Measurements from ENCODE around the gene MINDY4B. TPM values are rescaled to one million over a fixed set of nuclear protein-coding genes. Genes with fewer than 3 reads are reported as not detected.

Gene MINDY4B
- total RNA-seq, 6 experiments from 2014 or later, result not detected

GRCh38 chr3:150898046-150898754 is 7.0 kb downstream of the MINDY4B start:
- DNase-seq, result no peak
- no peaks in the 10 kb centered on the region for H3K9me3 ChIP-seq
- H3K4me1 ChIP-seq, result no peaks in the 10 kb centered on the region
- ATAC-seq, result no peak
- WGBS (ENCODE audit: insufficient coverage, low coverage, low lambda C conversion rate, missing lambda C conversion rate), result 64% methylated on average over 3 of the region's 3 CpGs
- H3K4me3 ChIP-seq, result no peak overlapping the region
- no peaks in the 10 kb centered on the region for H3K36me3 ChIP-seq
- intact Hi-C loops (cut with DNase I), result no loop called here
- H3K27ac ChIP-seq, result no peak overlapping the region
- H3K27me3 ChIP-seq, result no peaks in the 10 kb centered on the region
- TF ChIP-seq, protein P1, sequence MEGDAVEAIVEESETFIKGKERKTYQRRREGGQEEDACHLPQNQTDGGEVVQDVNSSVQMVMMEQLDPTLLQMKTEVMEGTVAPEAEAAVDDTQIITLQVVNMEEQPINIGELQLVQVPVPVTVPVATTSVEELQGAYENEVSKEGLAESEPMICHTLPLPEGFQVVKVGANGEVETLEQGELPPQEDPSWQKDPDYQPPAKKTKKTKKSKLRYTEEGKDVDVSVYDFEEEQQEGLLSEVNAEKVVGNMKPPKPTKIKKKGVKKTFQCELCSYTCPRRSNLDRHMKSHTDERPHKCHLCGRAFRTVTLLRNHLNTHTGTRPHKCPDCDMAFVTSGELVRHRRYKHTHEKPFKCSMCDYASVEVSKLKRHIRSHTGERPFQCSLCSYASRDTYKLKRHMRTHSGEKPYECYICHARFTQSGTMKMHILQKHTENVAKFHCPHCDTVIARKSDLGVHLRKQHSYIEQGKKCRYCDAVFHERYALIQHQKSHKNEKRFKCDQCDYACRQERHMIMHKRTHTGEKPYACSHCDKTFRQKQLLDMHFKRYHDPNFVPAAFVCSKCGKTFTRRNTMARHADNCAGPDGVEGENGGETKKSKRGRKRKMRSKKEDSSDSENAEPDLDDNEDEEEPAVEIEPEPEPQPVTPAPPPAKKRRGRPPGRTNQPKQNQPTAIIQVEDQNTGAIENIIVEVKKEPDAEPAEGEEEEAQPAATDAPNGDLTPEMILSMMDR (IDR thresholded peaks at IDR 0.05), result no peak
- TF ChIP-seq POLR2A (IDR thresholded peaks at IDR 0.05), result no peak

DNA sequence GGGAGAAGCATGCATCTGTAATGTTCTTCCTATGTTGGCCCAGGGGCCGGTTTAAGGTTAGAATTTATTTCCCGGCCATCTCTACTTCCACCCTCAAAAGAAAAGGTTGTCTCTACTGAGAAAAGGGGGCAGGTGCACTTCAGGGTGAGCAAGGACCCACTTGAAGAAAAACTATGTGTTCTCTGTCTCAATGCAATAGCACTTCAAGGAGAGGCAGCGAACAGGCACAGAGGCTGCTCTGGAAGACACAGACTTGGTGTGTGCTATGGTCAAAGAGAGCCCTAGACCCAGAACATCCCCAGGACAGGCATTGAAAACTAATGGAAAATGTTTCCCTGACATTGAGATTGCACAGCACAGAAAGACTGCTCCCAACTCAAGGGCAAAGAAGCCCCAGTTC is 7.6 kb downstream of the MINDY4B start:
- WGBS (ENCODE audit: insufficient coverage, low coverage, low lambda C conversion rate, missing lambda C conversion rate), result 84% methylated on average over 3 of the region's 3 CpGs
- Histone ChIP-seq H3K4me3 (no peak overlapping the region), H3K9me3 (no peaks in the 10 kb centered on the region), H3K4me1 (no peaks in the 10 kb centered on the region), H3K36me3 (no peaks in the 10 kb centered on the region), H3K27me3 (no peaks in the 10 kb centered on the region), H3K27ac (no peak overlapping the region)
- intact Hi-C loops (cut with DNase I), result no loop called here
- TF ChIP-seq, protein P1 (IDR thresholded peaks at IDR 0.05), result no peak
- TF ChIP-seq POLR2A (IDR thresholded peaks at IDR 0.05), result no peak
- ATAC-seq (no peak), DNase-seq (no peak)

GRCh38 chr3:150890831-150891230 is 14.4 kb downstream of the MINDY4B start:
- TF ChIP-seq, protein P1 (IDR thresholded peaks at IDR 0.05), result no peak
- TF ChIP-seq POLR2A (IDR thresholded peaks at IDR 0.05), result no peak
- intact Hi-C loops (cut with DNase I), result no loop called here
- Histone ChIP-seq H3K27me3 (no peaks in the 10 kb centered on the region), H3K4me3 (no peak overlapping the region), H3K9me3 (no peaks in the 10 kb centered on the region), H3K27ac (peak overlapping the region in 1 of 3 donors; percentile 0), H3K36me3 (no peaks in the 10 kb centered on the region), H3K4me1 (no peaks in the 10 kb centered on the region)
- ATAC-seq (no peak), DNase-seq (no peak)
- 81% methylated on average over 9 of the region's 9 CpGs for WGBS (ENCODE audit: insufficient coverage, low coverage, low lambda C conversion rate, missing lambda C conversion rate)

DNA sequence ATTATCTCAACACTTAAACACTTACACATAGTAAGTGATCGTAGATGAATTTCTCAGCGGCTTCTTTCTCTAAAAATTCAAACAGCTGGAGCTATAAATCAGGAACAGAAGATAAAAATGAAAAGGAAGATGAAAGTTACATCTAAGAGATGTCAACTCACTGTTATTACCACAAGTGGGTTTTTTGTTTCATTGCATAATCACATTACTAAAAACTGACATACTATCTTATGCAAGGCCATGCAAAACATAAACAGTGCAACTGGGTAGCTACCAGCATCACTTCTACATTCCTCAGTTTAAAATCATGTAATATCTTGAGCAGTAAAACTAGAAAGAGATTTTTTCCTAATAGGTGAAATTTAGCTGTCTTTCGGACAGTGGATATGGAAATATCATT is 14.9 kb downstream of the MINDY4B start:
- Histone ChIP-seq H3K4me3 (no peak overlapping the region), H3K36me3 (no peaks in the 10 kb centered on the region), H3K9me3 (no peaks in the 10 kb centered on the region), H3K4me1 (no peaks in the 10 kb centered on the region), H3K27me3 (no peaks in the 10 kb centered on the region), H3K27ac (peak overlapping the region in 1 of 3 donors; percentile 0)
- no peak for DNase-seq
- TF ChIP-seq, protein P1 (IDR thresholded peaks at IDR 0.05), result no peak
- TF ChIP-seq POLR2A (IDR thresholded peaks at IDR 0.05), result no peak
- intact Hi-C loops (cut with DNase I), result no loop called here
- 79% methylated on average over 3 of the region's 3 CpGs for WGBS (ENCODE audit: insufficient coverage, low coverage, low lambda C conversion rate, missing lambda C conversion rate)
- ATAC-seq, result no peak
